ENCODE data around the gene IFT43.

Gene IFT43

DNA sequence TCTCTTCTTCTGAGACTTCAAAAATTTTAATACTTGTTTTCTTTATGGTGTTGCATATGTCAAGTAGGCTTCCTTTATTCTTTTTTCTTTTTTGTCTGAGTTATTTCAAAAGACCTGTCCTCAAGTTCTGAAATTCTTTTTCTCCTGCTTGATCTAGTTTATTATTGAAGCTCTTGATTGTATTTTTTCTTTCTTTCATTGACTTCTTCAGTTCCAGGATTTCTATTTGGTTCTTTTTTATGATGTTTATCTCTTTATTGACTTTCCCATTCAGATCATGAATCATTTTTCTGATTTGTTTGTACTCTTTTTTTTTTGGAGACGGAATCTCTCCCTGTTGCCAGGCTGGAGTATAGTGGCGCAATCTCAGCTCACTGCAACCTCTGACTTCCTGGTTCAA is 34.1 kb downstream of the IFT43 start:
- DNase-seq, result no peak

DNA sequence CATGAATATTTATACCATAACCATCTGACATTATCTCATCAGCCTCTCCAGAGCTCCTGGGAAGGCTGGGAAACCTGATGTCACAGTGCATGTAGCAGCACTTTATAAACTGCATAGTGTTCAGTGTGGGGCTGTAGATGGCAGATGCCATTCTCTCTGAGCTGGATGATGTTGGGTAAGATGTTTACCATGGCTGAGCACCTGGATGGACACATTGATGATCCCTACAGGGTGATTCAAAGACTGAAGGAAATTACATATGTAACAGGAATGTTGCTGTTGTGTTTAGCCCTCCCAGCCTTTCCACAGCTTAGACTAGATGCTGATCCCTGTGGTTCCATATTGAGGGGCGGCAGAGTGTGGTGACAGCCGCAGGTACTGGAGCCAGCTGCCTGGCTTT is 37.4 kb downstream of the IFT43 start:
- DNase-seq, result no peak

DNA sequence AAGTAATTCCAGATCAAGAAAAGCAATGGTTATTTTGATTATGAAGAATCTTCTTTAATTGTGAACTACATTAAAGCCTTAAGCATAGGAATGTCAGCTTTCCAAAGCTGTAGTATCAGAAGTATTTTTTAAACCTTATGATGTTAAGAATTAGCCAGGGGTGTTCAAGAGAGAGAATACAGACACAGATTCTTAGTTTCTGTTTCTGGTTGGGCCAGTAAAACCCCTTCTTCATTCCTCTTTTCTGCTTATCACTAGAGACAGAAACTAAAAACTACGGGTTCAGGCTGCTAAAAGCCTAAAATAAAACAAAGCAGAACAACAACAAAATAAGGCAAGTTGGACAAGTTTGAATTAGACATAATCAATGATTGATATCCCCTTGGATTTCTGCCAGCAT is 38.2 kb downstream of the IFT43 start:
- DNase-seq, result no peak

DNA sequence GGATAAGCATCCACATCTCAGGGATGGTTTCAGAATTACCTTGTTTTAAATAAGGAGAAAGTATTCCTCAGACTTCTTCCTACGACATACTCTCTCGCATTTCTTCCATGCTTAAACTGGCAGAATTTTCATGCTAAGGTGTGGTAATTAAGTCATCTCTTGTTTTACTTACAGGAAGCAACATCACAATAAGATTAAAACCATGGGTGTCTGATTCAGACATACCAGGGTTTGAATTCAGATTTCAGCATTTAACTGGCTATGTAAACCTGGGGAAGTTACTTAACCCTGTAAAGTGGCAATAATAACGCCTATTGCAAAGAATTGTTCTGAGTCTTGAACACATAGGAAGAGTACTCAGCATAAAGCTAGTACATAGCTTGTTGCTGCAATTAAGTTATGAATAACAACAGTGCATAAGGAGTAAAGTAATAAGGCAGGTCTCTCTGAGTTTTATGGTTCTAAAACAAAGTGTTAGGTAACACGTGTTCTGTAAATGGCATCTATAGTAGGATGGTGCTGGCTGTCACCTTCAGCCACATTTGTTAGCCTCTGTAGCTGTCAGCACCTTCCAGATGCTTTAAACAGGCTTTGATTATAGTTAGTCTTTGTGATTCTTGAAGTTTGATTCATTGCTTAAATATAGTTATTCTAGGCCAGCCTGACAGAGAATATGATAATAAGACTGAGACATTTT is 38.8 kb downstream of the IFT43 start:
- DNase-seq, result no peak

DNA sequence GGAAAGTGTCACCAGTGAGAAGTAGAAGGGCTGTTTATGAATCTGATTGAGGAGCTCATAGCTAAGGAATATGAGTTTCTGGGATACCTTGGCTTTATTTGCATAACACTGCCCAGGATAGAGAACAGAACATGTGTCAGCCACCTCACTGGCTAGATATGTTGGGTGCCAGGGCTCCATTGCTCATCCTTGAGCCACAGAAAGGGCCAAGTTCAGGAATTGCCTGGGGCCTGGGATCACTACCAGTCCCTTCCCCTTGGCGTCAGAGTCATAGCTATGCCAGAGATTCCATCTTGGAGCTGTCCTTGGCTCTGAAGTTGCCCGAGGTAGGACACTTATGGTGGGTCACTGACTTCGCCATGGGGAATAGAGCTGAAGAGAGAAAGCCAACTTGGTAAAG is 49.0 kb downstream of the IFT43 start:
- no peak for DNase-seq

DNA sequence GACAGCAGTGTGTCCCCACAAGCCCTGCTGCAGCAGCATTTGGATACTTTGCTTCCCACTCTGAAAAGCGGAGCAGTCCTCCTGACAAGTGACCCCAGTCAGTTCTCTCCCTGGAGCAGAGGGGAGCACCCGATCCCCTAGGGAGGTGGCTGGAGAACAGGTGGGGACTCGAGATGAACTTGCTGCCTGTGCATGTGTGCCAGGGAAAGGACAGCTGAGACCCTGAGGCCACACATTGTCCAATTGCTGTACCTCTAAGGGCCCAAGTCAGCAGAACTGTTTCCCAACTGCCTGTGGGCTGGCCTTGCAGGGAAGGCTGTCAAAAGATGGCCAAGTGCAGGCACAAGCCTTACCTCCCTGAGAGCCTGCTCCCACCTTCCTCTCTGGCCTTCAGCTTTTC is 55.1 kb downstream of the IFT43 start:
- DNase-seq, result no peak

DNA sequence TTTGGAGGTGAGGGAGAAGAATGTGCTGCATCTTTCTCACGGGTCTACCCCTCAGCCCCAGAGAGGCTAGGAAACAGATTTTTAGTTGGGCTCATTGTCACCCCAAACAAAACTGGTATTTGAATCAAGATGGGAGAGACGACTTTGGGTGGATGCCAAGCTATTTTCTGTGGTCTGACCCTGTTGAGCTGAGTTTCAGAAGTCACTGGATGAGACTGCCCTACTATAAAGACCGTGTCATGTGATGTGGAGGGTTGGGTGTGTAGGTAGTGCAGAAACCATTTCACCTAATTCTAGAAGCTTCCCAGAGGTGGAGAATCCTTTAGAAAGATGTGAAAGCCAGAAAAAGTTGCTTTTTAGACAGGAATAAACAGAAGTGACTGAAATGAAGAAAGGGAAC is 60.2 kb downstream of the IFT43 start:
- DNase-seq, result no peak

DNA sequence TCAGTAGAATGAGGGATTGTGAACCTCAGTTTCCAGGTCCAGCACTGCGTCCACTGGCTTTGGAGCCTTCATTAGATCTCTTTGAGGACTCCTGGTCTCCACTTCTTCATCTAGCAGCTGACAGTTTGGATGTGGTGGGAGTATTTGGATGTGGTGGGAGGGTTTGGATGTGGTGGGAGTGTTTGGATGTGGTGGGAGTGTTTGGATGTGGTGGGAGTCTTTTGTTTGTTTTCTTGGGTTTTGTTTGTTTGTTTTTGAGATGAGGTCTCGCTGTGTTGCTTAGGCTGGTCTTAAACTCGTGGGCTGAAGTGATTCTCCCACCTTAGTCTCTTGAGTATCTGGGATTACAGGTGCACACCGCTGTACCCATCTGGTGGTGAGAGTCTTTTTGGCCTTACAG is 64.7 kb downstream of the IFT43 start:
- no peak for DNase-seq

DNA sequence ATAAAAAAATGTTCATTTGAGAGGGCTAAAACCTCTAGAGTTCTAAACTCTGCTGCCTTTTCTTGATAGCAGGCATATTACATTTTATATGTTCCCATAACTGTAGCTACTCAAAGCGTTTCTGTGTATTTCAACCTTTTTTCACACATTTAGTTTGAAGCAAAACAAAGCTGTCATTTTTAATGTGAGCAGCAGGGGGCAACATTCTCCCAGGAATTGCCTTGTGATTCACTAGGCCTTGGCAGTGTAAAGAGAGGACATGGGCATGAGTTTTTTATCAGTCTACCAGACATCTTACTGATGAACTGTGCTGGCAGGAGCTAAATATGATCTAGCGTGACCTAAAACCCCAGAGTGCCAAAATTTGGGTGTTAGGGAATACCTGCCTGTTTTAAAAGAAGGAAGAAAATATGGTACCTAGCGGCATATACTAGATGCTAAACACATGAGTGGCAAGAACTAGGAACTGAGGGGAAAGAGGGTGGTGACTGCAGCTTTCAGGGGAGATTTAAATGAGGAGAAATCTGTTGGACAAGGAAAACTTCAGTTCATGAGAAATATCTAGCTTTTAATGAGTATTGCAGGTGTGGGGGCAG is 65.3 kb downstream of the IFT43 start:
- peak; percentile 68 for DNase-seq

DNA sequence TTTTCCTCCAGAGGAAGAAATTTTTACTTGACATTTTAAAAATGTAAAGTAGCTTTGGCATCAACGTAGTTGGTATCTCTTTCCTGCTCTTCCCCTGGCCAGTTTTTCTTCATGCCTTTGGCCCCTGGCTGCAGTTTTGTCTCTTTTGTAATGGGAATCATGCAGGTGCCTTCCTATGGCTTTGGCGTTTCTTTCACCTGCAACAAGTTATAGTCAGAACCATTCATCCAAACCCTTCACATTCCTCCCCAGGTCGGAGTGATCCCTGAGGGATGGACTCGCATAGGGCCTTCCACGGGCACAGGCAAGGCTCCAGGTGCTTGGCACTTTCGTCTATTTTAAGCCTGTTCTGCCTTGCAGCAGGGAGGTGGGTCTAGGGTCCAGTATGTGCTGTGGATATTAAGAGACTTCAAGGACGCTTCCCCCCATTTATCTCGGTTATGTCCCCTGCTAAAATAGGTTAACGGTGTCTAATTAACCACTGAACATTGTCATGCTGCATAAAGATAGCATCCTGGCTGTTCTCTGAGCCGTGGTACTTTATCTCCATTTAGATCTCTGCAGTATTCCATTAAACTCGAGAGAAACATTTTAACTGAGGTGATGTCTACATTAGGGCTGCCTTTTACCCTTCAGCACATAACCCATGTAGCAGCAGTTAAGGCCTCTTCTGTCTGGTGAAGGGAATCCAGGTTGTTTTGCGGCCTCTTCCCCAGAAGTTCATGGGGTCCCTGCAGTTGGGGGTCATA is 66.3 kb downstream of the IFT43 start:
- no peak for DNase-seq

DNA sequence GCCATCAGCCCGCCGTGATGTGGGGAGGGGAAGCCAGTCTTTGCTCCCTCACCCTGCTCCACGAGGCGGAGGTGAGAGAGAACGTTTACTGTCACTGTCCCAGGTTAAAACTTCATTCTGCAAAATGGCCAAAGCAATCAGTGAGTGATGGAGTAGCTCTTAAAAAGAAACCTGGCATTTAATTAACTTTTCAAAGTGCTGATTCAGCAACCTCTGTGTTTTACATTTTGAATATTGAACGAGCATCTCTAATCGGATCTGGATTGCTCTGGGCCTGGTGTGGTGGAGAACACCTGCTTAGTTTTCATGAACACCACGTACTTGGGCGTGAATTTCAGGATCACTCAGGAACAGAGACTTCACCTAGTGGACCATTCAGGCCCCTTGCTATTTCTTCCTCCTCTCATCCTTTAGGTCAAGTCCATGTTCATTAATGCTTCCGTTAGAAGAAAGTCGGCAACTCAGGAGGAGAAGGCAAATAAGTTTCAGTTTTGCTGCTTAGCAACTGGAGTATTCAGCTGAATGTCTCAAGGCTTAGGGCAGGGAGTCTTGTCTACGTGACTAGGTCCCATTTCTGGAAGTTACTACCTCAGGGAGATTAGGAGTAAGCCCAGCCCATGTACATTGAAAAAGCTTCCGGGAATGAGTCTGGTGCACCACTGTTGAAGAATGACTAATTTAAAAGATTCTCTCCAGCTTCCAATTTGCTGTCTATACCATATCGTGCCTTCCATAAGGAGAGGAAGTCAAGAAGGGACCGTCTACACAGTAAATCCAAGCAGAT is 68.2 kb downstream of the IFT43 start:
- DNase-seq, result no peak

DNA sequence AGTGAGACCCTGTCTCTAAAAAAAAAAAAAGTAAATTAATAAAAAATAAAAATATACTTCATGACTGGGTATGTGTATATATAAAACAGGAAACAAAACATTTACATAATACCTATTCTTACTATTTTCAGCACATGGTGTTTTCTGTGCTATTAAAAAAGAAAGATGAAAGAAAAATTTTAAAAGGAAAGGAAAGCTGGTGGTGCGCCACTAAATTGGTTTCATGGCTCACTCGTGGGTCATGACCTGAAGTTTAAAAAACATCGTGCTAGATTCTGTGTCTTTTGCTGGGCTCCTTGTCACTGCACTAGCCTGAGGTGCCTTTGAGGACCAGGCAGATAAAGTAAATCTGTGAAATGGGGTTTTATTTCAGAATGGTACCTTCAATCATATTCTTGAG is 69.8 kb downstream of the IFT43 start:
- DNase-seq, result no peak

DNA sequence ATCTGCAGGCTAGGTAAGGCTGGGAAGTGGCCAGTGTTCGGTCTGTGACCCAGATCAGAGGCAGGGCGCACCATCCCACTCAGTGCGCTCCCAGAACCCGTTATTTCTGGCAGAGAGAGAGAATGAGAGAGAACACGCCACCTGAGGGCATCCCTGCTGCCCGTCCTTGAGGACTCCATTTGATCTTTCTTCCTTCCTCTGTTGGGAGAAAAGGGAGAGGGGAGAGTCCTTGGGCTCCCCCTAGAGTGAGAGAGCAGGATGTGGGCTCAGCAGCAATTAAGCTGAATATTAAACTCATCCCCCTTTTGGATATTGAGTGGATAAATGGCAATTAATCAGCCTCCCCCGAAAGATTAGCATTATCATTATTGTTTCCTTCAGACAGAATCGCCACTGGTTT is 70.6 kb downstream of the IFT43 start:
- no peak for DNase-seq

DNA sequence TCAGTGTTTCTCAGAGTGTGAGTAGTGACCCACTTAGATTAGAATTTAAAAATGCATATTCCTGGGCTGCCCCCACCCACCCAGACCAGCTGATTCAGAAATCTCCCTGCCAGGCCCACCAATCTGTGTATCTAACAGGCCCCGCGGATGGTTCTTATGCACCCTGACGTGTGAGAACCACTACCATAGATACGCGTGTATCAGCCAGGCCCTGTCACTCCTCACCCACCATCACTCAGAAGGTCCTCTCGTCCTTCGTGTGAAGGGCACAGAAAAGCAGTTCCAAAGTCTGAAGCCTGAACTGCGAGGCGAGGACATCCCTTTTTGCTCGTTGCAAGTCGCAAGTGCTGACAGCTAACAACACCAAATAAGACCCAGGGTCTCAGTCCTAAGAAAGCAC is 72.4 kb downstream of the IFT43 start:
- no peak for DNase-seq

DNA sequence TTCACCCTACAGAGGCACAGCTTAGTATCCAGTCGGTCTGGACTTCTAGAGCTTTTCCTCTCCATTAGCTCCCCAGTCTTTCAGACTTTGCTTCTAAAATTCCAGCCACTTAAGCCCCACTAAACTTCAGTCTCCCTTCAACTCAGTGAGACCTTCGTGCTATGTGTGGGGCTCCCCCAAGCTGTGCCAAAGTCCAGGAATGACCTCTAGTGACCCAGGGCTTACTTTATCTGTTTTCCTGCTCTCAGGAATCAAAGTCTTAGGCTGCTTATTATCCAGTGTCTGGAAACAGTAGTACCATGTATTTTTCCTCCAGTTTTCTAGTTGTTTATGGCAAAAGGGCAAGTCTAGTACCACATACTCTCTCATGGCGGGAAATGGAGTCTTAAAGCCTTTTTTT is 77.8 kb downstream of the IFT43 start:
- DNase-seq, result no peak

DNA sequence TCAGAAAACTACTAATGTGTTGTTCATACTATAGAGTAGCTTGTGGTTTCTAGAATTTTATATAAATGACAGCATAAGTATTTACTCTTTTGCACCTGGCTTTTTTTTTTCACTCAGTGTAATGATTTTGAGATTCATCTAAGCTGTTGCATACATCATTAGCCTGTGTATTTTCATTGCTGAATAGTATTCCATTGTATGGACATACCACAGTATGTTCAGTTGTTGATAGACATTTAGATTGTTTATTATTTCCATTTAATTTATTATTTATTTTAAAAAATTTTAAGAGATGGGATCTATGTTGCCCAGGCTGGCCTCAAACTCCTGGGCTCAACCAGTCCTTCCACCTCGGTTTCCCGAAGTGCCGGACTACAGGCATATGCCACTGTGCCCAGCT is 80.0 kb downstream of the IFT43 start:
- DNase-seq, result no peak

DNA sequence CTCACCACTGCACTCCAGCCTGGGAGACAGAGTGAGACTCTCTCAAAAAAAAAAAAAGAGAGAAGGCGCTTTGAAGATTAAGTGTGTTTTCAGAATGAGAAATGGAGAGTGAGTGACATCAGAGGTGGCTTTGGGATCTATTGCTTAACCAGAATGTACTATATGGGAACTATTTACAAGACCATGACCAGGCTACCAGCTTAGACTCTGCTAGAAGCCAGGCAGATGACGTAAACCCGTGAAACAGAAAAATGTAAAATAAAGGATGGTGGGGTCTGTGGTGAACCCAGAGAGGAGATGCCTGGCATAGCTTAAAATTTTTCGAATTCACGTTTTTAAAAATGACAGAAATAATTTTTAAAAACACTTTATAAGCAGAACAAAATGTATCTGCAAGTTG is 82.0 kb downstream of the IFT43 start:
- no peak for DNase-seq

DNA sequence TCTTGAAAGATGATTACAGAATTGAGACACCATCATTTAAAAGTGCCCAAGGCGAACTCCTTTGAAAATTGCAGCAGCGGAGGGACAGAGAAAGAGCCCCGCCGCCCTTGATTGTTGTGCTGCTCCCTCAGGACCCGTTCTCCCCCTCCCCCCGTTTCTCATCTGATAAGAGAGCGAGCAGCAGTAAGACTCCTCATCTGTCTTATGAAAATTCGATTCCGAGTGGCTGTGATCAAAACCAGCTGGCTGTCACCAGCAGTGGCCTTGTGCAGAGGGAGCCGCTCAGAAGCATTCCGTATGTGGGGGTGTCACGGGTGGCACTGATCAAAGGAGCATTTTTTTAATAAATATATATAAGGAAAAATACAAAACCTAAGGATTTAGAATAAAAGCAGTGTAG is 88.2 kb downstream of the IFT43 start:
- no peak for DNase-seq

DNA sequence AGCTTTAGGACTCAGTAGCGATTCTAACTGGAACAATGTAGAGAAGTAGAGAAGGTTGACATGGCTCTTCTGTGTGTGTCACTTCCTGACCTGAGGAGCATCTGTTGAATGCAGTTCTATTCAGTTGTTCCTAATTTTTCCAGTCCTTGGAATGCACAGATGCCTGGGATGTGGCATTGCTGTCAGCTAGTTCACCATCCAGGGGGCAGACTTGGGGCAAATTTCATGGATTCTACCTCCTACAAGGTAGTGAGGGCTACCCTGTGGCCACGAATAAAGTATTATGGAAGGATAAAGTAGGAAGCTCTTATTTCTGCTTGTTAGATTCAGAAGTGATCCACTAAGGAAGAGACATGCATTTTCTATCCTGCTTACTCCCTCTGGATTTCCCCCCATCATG is 91.8 kb downstream of the IFT43 start:
- DNase-seq, result no peak

DNA sequence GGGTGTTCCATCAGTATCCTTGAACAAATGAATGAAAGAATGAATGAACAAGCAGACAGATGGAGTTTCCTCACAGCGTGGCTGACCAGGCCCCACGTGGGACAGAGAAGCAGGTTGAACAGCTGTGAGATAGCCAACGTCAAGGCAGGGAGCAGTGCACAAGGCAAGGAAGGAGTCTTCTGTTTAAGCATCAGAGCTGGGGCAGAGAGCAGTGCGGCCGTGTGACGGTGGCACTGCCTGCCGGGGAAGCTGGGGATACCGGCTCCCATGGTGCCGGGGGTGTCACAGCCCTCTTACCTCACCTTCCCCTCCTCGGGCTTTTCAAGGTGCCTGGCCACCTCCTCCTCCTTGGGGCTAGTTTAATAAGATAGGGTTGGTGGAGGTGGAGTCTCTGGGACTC is 92.9 kb downstream of the IFT43 start:
- DNase-seq, result no peak

DNA sequence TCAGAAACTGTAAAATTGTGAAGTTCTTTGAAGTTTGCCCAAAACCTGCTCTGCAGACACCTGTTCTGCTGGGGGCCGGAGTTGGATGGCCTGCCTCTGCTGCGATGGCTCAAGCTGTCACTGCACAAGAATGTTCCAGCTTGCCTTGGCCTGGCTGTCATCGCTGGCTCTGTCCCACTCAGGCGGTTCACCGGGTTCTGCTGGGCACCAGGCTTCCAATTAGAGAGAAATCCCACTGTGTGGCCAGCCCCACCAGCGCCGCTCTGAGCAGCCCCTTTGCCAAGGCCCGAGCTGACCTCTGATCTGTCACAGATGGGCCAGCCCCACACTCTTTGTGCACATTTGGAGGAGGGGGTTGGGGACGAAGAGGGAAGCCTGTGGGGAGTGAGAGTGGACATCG is 94.5 kb downstream of the IFT43 start:
- no peak for DNase-seq

DNA sequence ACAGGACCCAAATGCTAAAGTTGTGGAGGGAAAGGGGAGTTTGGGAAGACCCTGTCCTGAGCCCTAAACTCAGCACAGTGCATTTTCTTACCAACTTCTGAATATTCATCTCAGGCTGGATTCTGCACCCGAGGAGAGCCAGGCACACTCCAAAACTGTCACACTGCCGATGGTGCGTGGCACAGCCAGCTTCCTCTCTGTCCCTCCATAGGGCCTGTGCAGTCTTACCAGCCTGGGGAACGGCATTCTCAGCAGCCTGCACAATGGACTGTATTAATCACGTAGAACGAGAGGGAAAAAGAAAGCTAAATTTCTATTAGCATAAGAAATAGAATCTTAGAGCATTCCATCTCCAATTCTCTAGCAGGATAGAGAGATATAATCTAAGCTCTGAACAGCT is 94.9 kb downstream of the IFT43 start:
- DNase-seq, result no peak

DNA sequence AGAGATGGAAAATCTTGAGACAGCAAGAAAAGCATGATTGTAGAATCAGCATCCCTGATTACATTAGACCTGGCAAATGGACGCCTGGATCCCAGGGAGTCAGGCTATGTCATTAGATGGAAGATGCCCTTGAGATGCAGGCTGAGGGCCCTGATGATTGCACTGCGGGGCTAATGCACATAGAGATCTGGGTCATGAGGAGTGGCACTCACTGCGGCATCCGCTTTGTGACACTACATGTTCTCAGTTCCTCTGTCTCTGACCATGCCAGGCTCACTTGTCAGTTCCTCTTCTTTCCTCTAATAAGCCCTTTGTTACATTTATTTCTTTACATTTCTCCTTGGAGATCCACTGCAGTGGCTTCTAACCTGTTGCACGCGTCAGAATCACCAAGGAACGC is 96.1 kb downstream of the IFT43 start:
- DNase-seq, result no peak

Measured in activated CD4-positive, alpha-beta T cell treated with anti-CD3 and anti-CD28 coated beads for 48 hours (primary cell).